MM.1S (cell line): ENCODE measurements around the gene NRXN3.

Experiments
- DNase-seq: peaks from one replicate; pipeline ENCODE4 v3.0.0-alpha.2; 2015
- H2AFZ ChIP-seq: fragments of 300-600 bp; sonication (generic); 2 replicates; pipeline ENCODE4 v1.6.0; 2016; ENCODE audit warnings: antibody characterized with exemption, low read length
- H3F3A ChIP-seq: fragments of 300-600 bp; sonication (generic); 2 replicates; pipeline ENCODE4 v1.6.1; 2016; ENCODE audit warnings: mild to moderate bottlenecking, antibody characterized with exemption, low read length, moderate library complexity, mixed read lengths; ENCODE audit not compliant: insufficient read depth
- H3K27ac ChIP-seq: fragments of 300-600 bp; sonication (generic); 2 replicates; pipeline ENCODE4 v1.5.1; 2016; ENCODE audit warnings: mild to moderate bottlenecking, low read length
- H3K27me3 ChIP-seq: fragments of 300-600 bp; sonication (generic); replicated peaks from 2 replicates; pipeline ENCODE4 v1.6.0; 2016; ENCODE audit warnings: low read length; ENCODE audit not compliant: insufficient read depth
- H3K36me3 ChIP-seq: fragments of 300-600 bp; sonication (generic); replicated peaks from 2 replicates; pipeline ENCODE4 v1.6.1; 2016; ENCODE audit warnings: mild to moderate bottlenecking, low read length, mixed read lengths; ENCODE audit not compliant: insufficient read depth
- H3K4me1 ChIP-seq: fragments of 300-600 bp; sonication (generic); 2 replicates; pipeline ENCODE4 v1.6.1; 2016; ENCODE audit warnings: low read length, mixed read lengths
- H3K4me2 ChIP-seq: fragments of 300-600 bp; sonication (generic); 2 replicates; pipeline ENCODE4 v1.6.0; 2016; ENCODE audit warnings: low read depth, low read length
- H3K4me3 ChIP-seq: fragments of 300-600 bp; sonication (generic); 2 replicates; pipeline ENCODE4 v1.5.1; 2016; ENCODE audit warnings: low read length, mixed read lengths
- H3K79me2 ChIP-seq: fragments of 300-600 bp; sonication (generic); 2 replicates; pipeline ENCODE4 v1.6.1; 2016; ENCODE audit warnings: mixed run types, low read length, mixed read lengths
- H3K9ac ChIP-seq: fragments of 300-600 bp; sonication (generic); 2 replicates; pipeline ENCODE4 v1.6.1; 2016; ENCODE audit warnings: low read length, mixed read lengths
- H3K9me2 ChIP-seq: fragments of 300-600 bp; sonication (generic); replicated peaks from 2 replicates; pipeline ENCODE4 v1.6.1; 2016; ENCODE audit warnings: mild to moderate bottlenecking, low read length, mixed read lengths; ENCODE audit not compliant: insufficient read depth
- H3K9me3 ChIP-seq: fragments of 300-600 bp; sonication (generic); replicated peaks from 2 replicates; pipeline ENCODE4 v1.6.1; 2016; ENCODE audit warnings: mild to moderate bottlenecking, low read length, mixed read lengths; ENCODE audit not compliant: insufficient read depth
- H4K20me1 ChIP-seq: fragments of 300-600 bp; sonication (generic); 2 replicates; pipeline ENCODE4 v1.6.1; 2016; ENCODE audit warnings: mild to moderate bottlenecking, low read length, moderate library complexity, mixed read lengths; ENCODE audit not compliant: insufficient read depth
- EZH2 ChIP-seq: fragments of 300-600 bp; sonication (generic); optimal IDR thresholded peaks from 2 replicates; pipeline ENCODE3; 2017; ENCODE audit warnings: low read depth, mild to moderate bottlenecking, antibody characterized with exemption, low read length, mixed read lengths
- EZH2phosphoT487 ChIP-seq: fragments of 300-600 bp; sonication (generic); IDR thresholded peaks from 2 replicates; pipeline ENCODE4 v1.6.1; 2018; ENCODE audit warnings: antibody characterized with exemption, low read length
- TF ChIP-seq, protein P1 (sequence below): fragments of 300-600 bp; sonication (generic); IDR thresholded peaks from 2 replicates; pipeline ENCODE4 v1.5.1; 2016; ENCODE audit warnings: antibody characterized with exemption, low read length, mixed read lengths

NRXN3 gene

DNA sequence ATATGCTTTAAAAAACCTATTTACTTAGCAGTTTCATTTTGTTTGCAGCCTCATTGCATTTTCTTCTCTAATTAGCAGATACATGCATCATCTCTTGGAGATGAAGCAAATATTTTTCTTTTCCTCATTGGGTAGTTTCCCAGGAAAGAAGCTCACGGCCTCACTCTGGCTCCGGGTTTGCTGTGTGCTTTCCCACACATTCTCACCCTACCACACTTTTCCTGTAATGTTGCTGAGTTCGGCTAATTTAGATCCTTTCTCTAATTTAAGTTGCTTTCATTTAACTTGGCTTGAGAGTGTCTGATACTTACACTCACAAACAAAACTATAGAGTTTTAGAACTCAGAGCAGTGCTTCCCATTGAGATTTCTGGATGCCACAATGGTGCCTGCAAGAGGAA is 928.2 kb downstream of the NRXN3 start:
- H3F3A ChIP-seq = no peaks in the 10 kb centered on the region
- no peak overlapping the region for H3K9ac ChIP-seq
- H3K4me2 ChIP-seq = no peak overlapping the region
- no peaks in the 10 kb centered on the region for H3K36me3 ChIP-seq
- H3K9me3 ChIP-seq = no peaks in the 10 kb centered on the region
- no peak for DNase-seq
- TF ChIP-seq, protein P1, sequence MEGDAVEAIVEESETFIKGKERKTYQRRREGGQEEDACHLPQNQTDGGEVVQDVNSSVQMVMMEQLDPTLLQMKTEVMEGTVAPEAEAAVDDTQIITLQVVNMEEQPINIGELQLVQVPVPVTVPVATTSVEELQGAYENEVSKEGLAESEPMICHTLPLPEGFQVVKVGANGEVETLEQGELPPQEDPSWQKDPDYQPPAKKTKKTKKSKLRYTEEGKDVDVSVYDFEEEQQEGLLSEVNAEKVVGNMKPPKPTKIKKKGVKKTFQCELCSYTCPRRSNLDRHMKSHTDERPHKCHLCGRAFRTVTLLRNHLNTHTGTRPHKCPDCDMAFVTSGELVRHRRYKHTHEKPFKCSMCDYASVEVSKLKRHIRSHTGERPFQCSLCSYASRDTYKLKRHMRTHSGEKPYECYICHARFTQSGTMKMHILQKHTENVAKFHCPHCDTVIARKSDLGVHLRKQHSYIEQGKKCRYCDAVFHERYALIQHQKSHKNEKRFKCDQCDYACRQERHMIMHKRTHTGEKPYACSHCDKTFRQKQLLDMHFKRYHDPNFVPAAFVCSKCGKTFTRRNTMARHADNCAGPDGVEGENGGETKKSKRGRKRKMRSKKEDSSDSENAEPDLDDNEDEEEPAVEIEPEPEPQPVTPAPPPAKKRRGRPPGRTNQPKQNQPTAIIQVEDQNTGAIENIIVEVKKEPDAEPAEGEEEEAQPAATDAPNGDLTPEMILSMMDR = no peak
- TF ChIP-seq EZH2phosphoT487 = no peak
- TF ChIP-seq EZH2 = no peak
- H3K27me3 ChIP-seq = no peaks in the 10 kb centered on the region
- no peaks in the 10 kb centered on the region for H3K79me2 ChIP-seq
- H2AFZ ChIP-seq = no peak overlapping the region
- H4K20me1 ChIP-seq = no peaks in the 10 kb centered on the region
- H3K27ac ChIP-seq = no peak overlapping the region
- H3K4me3 ChIP-seq = no peak overlapping the region
- H3K4me1 ChIP-seq = no peaks in the 10 kb centered on the region
- H3K9me2 ChIP-seq = no peaks in the 10 kb centered on the region

DNA sequence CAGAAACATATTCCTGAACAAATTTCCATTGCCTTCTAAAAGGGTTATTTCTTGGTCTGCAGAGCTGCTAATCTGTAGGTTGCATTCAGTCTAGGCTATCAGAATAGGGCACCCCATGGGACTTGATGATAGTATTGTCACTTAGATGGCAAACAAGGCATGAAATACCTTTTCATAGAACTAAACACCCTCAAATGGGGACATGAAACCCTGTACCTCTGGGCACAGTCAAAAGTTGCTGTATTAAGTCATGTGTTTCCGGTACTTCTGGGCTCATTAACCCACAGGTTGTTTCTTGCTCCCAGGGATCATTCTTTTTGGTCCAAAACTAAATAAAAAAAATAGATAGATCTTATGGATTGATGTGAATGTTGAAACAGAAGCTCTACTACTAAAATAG is 930.4 kb downstream of the NRXN3 start:
- no peak overlapping the region for H3K9ac ChIP-seq
- no peaks in the 10 kb centered on the region for H3K27me3 ChIP-seq
- no peaks in the 10 kb centered on the region for H3K36me3 ChIP-seq
- H3K4me1 ChIP-seq = no peaks in the 10 kb centered on the region
- no peak for DNase-seq
- no peak overlapping the region for H3K4me3 ChIP-seq
- no peaks in the 10 kb centered on the region for H4K20me1 ChIP-seq
- H3K79me2 ChIP-seq = no peaks in the 10 kb centered on the region
- no peak overlapping the region for H3K27ac ChIP-seq
- no peak overlapping the region for H2AFZ ChIP-seq
- no peaks in the 10 kb centered on the region for H3F3A ChIP-seq
- H3K9me3 ChIP-seq = no peaks in the 10 kb centered on the region
- TF ChIP-seq, protein P1 = no peak
- TF ChIP-seq EZH2phosphoT487 (no peak), EZH2 (no peak)
- H3K4me2 ChIP-seq = no peak overlapping the region
- no peaks in the 10 kb centered on the region for H3K9me2 ChIP-seq

GRCh38 chr14:79101388-79101787 is 931.2 kb downstream of the NRXN3 start:
- Histone ChIP-seq H3K9me2 (no peaks in the 10 kb centered on the region), H3K36me3 (no peaks in the 10 kb centered on the region), H4K20me1 (no peaks in the 10 kb centered on the region), H3K79me2 (no peaks in the 10 kb centered on the region), H3K9me3 (no peaks in the 10 kb centered on the region), H3K4me3 (no peak overlapping the region), H3K27ac (no peak overlapping the region), H3K9ac (no peak overlapping the region), H3K4me2 (no peak overlapping the region), H3K27me3 (no peaks in the 10 kb centered on the region), H3K4me1 (no peaks in the 10 kb centered on the region), H3F3A (no peaks in the 10 kb centered on the region), H2AFZ (no peak overlapping the region)
- DNase-seq = no peak
- TF ChIP-seq, protein P1 = no peak
- TF ChIP-seq EZH2 = no peak
- no peak for TF ChIP-seq EZH2phosphoT487
